ENCODE data around the gene DZANK1.
"Not testable (repeated sequence)": the region's sequence is repeated elsewhere in the genome, so short reads cannot be mapped to it uniquely, and the experiment has no call there.

Gene DZANK1

GRCh38 chr20:18436847-18437246 lies 30.0 kb downstream of the DZANK1 start:
- no peak for DNase-seq

GRCh38 chr20:18431206-18431605 lies 35.6 kb downstream of the DZANK1 start:
- DNase-seq: no peak

- no peak for DNase-seq
These were observed 36.5 kb downstream of the DZANK1 start for GRCh38 chr20:18430172-18430826.

GRCh38 chr20:18428490-18429173 lies 38.2 kb downstream of the DZANK1 start:
- peak; percentile 3 to 24 for DNase-seq

GRCh38 chr20:18427214-18427613 lies 39.6 kb downstream of the DZANK1 start:
- DNase-seq: no peak

- DNase-seq: no peak
These were observed 45.2 kb downstream of the DZANK1 start for GRCh38 chr20:18421608-18422007.

- DNase-seq: no peak
These were observed 50.3 kb downstream of the DZANK1 start for GRCh38 chr20:18416486-18416885.

- DNase-seq: no peak
These were observed 52.7 kb downstream of the DZANK1 start for GRCh38 chr20:18414140-18414539.

GRCh38 chr20:18412221-18412901 lies 54.5 kb downstream of the DZANK1 start:
- DNase-seq: peak; percentile 15 to 44

- no peak for DNase-seq
These were observed 61.0 kb downstream of the DZANK1 start for GRCh38 chr20:18405826-18406225.

GRCh38 chr20:18404172-18404571 lies 62.7 kb downstream of the DZANK1 start:
- DNase-seq: no peak

GRCh38 chr20:18403269-18403668 lies 63.6 kb downstream of the DZANK1 start:
- DNase-seq: no peak

GRCh38 chr20:18401305-18401704 lies 65.5 kb downstream of the DZANK1 start:
- no peak for DNase-seq

GRCh38 chr20:18400460-18400859 lies 66.4 kb downstream of the DZANK1 start:
- DNase-seq: no peak

GRCh38 chr20:18398713-18399112 lies 68.1 kb downstream of the DZANK1 start:
- not testable (repeated sequence) for DNase-seq

GRCh38 chr20:18397030-18397429 lies 69.8 kb downstream of the DZANK1 start:
- DNase-seq: no peak

GRCh38 chr20:18395544-18395943 lies 71.3 kb downstream of the DZANK1 start:
- no peak for DNase-seq

- no peak for DNase-seq
These were observed 72.5 kb downstream of the DZANK1 start for GRCh38 chr20:18394363-18394762.

GRCh38 chr20:18391686-18392085 lies 75.1 kb downstream of the DZANK1 start:
- DNase-seq: no peak

- DNase-seq: no peak
These were observed 76.6 kb downstream of the DZANK1 start for GRCh38 chr20:18390201-18390600.

GRCh38 chr20:18388860-18389259 lies 78.0 kb downstream of the DZANK1 start:
- no peak for DNase-seq

- DNase-seq: no peak
These were observed 85.8 kb downstream of the DZANK1 start for GRCh38 chr20:18380908-18381529.

- no peak for DNase-seq
These were observed 88.8 kb downstream of the DZANK1 start for GRCh38 chr20:18377896-18378481.

All from NCI-H446 (cell line).